Nephron progenitor cell (in vitro differentiated cells): ENCODE measurements around the gene PIGR.
A peak's percentile ranks its signal among the peaks of the same experiment; 100 is the strongest.

ENCODE experiments used
- DNase-seq: peaks from one replicate; pipeline ENCODE4 v3.0.0; 2021
- H3K27ac Mint-ChIP-seq: 2 replicates; pipeline ENCODE4 v1.8.0; 2021; ENCODE audit warnings: mild to moderate bottlenecking, moderate library complexity, mixed read lengths
- H3K27me3 Mint-ChIP-seq: 2 replicates; pipeline ENCODE4 v1.8.0; 2021; ENCODE audit warnings: mild to moderate bottlenecking, low read depth, mixed read lengths; ENCODE audit not compliant: poor library complexity
- H3K36me3 Mint-ChIP-seq: 2 replicates; pipeline ENCODE4 v1.8.0; 2021; ENCODE audit warnings: low read depth, mixed read lengths
- H3K4me1 Mint-ChIP-seq: 2 replicates; pipeline ENCODE4 v1.8.0; 2021; ENCODE audit warnings: mixed read lengths
- H3K4me3 Mint-ChIP-seq: 2 replicates; pipeline ENCODE4 v1.8.0; 2021; ENCODE audit warnings: mild to moderate bottlenecking, moderate library complexity, mixed read lengths
- H3K9me3 Mint-ChIP-seq: 2 replicates; pipeline ENCODE4 v1.8.0; 2021; ENCODE audit warnings: mild to moderate bottlenecking, moderate library complexity, mixed read lengths
- TF ChIP-seq, protein P1 (sequence below): fragments of 200-600 bp; sonication (generic); IDR thresholded peaks from 2 replicates; pipeline ENCODE4 v1.5.0; 2021; ENCODE audit warnings: antibody characterized with exemption

Gene PIGR, protein sequence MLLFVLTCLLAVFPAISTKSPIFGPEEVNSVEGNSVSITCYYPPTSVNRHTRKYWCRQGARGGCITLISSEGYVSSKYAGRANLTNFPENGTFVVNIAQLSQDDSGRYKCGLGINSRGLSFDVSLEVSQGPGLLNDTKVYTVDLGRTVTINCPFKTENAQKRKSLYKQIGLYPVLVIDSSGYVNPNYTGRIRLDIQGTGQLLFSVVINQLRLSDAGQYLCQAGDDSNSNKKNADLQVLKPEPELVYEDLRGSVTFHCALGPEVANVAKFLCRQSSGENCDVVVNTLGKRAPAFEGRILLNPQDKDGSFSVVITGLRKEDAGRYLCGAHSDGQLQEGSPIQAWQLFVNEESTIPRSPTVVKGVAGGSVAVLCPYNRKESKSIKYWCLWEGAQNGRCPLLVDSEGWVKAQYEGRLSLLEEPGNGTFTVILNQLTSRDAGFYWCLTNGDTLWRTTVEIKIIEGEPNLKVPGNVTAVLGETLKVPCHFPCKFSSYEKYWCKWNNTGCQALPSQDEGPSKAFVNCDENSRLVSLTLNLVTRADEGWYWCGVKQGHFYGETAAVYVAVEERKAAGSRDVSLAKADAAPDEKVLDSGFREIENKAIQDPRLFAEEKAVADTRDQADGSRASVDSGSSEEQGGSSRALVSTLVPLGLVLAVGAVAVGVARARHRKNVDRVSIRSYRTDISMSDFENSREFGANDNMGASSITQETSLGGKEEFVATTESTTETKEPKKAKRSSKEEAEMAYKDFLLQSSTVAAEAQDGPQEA

DNA sequence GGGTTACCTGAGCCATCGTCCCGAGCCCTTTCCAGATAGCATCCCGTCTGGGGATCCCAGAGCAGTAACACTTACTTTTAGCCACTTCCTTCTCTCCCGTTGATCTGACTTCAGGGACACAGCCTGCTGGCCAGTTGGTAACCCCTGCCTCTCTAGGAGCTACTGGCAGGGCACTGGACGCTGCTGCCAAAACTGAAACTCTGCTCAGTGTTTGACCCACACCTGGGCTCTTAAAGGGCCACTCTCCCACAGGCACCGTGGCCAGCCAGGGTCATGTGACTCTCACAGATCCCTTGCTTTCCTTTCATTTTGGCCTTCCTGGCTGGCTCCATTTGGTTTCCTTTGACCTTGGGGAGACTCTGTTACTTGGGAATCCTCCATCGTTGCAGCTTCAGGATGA lies at the start of gene PIGR:
PIGR (minus strand) TSS at position 206 of the 400 bp plus-strand sequence. CDS start 5,935 bp downstream, outside the sequence.
- H3K36me3 Mint-ChIP-seq, result no peaks in the 10 kb centered on the region
- no peak within 1 kb of the TSS for H3K4me3 Mint-ChIP-seq
- peaks cover 38% of the 10 kb centered on the region for H3K27me3 Mint-ChIP-seq
- H3K27ac Mint-ChIP-seq, result peak within 1 kb of the TSS; percentile 40
- H3K4me1 Mint-ChIP-seq, result peaks cover 10% of the 10 kb centered on the region
- peaks cover 5% of the 10 kb centered on the region for H3K9me3 Mint-ChIP-seq
- DNase-seq, result no peak
- TF ChIP-seq, protein P1, sequence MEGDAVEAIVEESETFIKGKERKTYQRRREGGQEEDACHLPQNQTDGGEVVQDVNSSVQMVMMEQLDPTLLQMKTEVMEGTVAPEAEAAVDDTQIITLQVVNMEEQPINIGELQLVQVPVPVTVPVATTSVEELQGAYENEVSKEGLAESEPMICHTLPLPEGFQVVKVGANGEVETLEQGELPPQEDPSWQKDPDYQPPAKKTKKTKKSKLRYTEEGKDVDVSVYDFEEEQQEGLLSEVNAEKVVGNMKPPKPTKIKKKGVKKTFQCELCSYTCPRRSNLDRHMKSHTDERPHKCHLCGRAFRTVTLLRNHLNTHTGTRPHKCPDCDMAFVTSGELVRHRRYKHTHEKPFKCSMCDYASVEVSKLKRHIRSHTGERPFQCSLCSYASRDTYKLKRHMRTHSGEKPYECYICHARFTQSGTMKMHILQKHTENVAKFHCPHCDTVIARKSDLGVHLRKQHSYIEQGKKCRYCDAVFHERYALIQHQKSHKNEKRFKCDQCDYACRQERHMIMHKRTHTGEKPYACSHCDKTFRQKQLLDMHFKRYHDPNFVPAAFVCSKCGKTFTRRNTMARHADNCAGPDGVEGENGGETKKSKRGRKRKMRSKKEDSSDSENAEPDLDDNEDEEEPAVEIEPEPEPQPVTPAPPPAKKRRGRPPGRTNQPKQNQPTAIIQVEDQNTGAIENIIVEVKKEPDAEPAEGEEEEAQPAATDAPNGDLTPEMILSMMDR, result no peak

GRCh38 chr1:206992790-206993189 lies 46.5 kb upstream of the PIGR start:
- Mint-ChIP-seq H3K27ac (no peak overlapping the region), H3K9me3 (no peaks in the 10 kb centered on the region), H3K4me3 (no peak overlapping the region), H3K27me3 (peaks cover 20% of the 10 kb centered on the region), H3K36me3 (no peaks in the 10 kb centered on the region), H3K4me1 (no peaks in the 10 kb centered on the region)
- TF ChIP-seq, protein P1, result no peak
- DNase-seq, result no peak

- Mint-ChIP-seq H3K36me3 (no peaks in the 10 kb centered on the region), H3K9me3 (no peaks in the 10 kb centered on the region), H3K27ac (no peak overlapping the region), H3K27me3 (peaks cover 37% of the 10 kb centered on the region), H3K4me3 (no peak overlapping the region), H3K4me1 (no peaks in the 10 kb centered on the region)
- no peak for DNase-seq
- TF ChIP-seq, protein P1, result no peak
These were observed 41.6 kb upstream of the PIGR start for GRCh38 chr1:206987873-206988272.

DNA sequence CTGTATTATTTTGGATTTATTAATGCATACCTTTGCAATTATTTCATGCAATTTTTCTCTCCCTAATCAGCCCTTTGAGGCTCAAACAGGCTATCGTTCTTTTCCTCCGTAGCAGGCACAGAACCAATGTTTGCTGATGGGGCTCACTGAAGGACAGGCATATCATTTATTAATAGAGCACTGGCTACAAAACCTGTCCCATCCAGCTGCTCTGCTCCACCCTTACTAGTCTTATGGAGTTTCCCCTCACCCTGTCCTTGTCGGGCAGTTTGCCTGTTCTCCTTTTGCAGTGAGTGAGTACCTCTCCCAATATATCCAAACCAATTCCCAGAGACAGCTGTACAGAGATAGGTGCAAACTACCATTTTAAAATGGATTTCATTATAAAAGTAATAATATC lies 40.6 kb upstream of the PIGR start:
- H3K4me1 Mint-ChIP-seq, result no peaks in the 10 kb centered on the region
- no peaks in the 10 kb centered on the region for H3K36me3 Mint-ChIP-seq
- H3K27ac Mint-ChIP-seq, result no peak overlapping the region
- H3K9me3 Mint-ChIP-seq, result no peaks in the 10 kb centered on the region
- peaks cover 39% of the 10 kb centered on the region for H3K27me3 Mint-ChIP-seq
- TF ChIP-seq, protein P1, result no peak
- no peak for DNase-seq
- H3K4me3 Mint-ChIP-seq, result no peak overlapping the region

- H3K4me1 Mint-ChIP-seq, result no peaks in the 10 kb centered on the region
- H3K4me3 Mint-ChIP-seq, result no peak overlapping the region
- H3K36me3 Mint-ChIP-seq, result no peaks in the 10 kb centered on the region
- no peaks in the 10 kb centered on the region for H3K9me3 Mint-ChIP-seq
- peaks cover 39% of the 10 kb centered on the region for H3K27me3 Mint-ChIP-seq
- no peak overlapping the region for H3K27ac Mint-ChIP-seq
- TF ChIP-seq, protein P1, result no peak
- no peak for DNase-seq
These were observed 40.1 kb upstream of the PIGR start for GRCh38 chr1:206986402-206986801.
